Islet precursor cell (in vitro differentiated cells): ENCODE data around the gene PAWR.

ENCODE experiments used
- DNase-seq: peaks from one replicate; pipeline ENCODE4 v3.0.0-alpha.2; 2018

The PAWR gene

DNA sequence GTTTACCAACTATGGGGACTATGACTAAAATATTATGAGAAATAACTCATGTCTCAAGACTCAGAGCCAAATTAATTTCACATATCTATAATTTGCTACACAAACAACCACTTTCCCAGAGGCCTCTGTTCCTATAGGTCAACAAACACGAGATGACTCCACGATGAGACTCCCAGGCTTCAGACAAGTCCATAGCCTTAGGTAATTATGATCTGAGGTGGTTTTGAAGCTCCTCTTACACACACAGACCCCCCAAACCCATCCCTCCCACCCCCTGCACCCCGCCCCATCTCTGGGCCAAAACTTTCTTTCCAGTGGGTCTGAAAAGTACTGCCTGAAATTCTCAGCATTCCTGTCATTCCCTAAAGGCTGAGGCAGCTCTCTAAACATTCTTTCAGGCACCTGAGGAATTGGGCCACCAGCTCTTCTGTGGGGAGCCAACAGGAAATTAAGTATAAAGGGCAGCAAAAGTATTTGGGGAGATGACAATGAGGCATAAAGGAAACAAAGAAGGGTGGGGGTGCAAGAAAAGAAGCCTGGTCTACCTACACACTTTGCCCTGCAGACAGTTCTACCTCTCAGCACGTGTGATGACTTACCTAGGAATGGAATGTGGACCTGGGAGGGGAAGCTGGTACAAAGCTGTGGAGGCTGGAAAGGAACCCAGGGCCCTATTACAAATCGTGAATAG, 143.6 kb downstream of the PAWR start:
- DNase-seq = peak; percentile 98

DNA sequence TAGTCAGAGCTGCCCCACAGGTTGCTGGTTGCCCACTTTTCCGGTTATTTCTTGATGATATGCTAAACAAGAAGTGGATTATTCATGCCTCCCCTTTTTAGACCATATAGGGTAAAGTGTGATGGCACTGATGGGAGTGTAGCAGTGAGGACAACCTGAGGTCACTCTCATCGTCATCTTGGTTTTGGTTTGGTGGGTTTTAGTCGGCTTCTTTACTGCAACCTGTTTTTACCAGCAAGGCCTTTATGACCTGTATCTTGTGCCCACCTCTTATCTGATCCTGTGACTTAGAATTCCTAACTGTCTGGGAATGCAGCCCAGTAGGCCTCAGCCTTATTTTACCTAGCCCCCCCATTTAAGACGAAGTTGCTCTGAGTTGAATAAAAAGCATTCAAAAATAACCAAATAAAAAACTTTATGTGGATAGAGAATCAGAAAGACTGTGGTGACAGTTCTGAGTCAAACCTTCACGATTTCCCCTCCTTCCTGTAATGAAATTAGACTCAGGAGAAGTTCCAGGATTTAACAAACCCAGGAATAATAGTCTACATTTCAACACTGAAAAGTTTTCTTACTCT, 144.2 kb downstream of the PAWR start:
- peak; percentile 88 for DNase-seq

DNA sequence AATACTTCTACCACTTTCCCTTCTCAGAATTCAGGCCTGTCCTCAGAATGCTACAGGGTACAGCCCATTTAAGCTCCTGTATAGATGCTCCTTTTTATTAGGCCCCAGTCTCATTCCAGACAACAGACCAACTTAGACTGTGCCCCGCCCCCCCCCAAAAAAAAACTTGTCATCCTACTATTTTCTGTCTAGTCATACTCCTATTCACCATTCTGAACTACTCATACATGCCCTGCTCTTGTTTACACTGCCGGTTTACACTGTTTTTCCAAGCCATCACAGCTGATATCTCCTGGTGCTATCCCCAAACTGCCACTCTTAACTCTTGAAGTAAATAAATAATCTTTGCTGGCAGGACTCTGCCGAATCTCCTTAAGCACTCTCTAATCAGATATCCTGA, 146.3 kb downstream of the PAWR start:
- peak; percentile 74 for DNase-seq

DNA sequence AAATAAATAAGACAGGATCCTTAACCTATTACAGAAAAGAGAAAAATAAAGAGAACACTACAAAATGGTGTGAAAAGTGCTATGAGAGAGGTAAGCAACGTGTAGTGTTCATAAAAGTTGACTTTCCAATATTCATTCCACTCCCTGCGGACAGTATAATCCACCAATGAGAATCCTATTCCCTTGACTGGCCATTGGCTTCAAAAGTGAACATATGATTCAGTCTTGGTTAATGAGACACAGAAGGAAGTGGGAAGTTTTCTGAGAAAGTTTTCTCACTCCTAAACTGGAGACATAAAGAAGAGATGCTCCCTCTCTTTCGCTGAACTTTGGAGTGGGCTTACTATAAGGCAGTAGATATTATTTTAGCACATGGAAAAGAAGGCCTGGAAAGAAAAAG, 153.1 kb downstream of the PAWR start:
- DNase-seq = no peak

DNA sequence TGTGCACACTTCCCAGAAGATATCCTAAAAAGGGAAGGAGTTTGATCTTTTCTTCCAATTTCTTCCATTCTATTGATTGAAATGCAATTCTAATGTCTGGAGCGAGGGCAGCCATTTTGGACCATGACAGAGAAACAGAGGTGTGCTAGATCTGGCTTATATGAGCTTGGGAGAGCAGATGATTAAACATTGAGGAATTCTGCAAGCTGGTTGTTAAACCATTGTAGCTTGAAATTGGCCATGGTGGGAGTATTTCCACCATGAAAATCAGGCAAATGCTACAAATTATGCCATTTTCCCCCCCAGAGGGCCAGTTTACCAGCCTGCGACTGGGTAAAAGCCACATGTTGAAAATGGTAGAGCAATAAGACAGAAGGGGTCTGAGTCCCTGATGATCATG, 155.0 kb downstream of the PAWR start:
- no peak for DNase-seq
